GM18873 (cell line): ENCODE data around the gene SLC6A18.
"Not testable (repeated sequence)": the region's sequence is repeated elsewhere in the genome, so short reads cannot be mapped to it uniquely, and the experiment has no call there.

Experiments
- ATAC-seq: cut with Tn5 transposase; IDR thresholded peaks from one replicate; pipeline ENCODE4 v1.9.1; 2021; ENCODE audit warnings: mild to moderate bottlenecking, moderate library complexity, moderate number of reproducible peaks; ENCODE audit not compliant: unreplicated experiment, low FRiP score

Gene SLC6A18

GRCh38 chr5:1270426-1270825 is 45.2 kb downstream of the SLC6A18 start:
- no peak for ATAC-seq

DNA sequence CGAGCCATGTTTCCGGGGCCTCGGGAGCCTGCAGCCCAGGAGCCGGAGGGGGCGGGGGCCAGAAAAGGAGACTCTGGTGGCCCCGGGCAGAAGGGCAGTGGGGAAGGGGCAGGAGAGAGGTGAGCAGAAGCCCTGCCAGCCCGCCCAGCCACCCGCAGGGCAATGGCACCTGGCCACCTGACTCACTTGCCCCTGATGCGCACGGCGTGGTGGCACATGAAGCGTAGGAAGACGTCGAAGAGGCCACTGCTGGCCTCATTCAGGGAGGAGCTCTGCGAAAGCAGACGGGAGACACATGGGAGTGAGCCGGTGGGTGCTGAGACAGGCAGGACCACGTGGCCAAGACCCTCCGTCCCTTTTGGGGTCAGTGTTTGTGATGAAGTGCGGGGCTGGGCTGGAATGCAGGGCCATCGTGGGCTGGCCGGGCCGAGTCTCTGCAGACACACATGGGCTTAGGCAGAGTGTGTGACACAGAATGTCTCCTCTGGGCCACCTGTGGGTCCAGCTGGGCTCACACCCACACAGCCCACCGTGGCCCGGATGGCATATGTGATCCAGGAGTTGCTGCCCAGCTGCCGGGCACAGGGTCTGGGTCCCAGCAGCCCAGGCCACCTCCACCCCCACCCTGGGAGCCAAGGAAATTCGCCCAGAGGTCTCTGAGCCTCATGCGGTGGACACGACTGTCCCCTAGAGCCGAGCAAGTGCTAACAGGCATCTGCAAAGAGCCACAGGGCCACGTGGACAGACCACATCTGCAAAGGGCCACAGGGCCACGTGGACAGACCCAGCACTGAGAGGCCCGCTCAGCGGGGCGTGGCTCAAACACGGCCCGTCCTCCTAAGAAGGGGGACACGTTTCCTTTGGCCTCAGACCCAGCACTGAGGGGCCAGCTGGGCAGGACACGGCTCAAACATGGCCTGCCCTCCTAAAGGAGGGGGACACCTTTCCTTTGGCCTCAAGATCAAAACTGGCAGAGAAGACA is 46.0 kb downstream of the SLC6A18 start:
- ATAC-seq, result no peak

GRCh38 chr5:1272201-1272600 is 47.0 kb downstream of the SLC6A18 start:
- ATAC-seq, result no peak

DNA sequence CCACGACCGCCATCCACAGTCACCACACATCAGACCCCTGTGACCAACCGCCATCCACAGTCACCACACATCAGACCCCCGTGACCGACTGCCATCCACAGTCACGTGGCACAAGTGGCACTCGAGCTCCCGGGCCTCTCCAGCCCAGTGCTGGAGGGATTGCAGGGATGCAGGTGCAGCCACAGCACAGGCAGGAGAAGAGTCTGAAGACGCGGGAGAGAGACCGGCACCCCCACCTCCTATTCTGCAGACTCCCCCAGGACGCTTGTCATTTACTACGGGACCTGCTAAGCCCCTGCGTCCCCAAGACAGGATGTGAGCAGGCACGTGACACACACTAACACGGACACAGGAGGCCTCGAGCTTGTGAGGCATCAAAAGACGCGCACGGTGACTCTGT is 48.6 kb downstream of the SLC6A18 start:
- no peak for ATAC-seq

DNA sequence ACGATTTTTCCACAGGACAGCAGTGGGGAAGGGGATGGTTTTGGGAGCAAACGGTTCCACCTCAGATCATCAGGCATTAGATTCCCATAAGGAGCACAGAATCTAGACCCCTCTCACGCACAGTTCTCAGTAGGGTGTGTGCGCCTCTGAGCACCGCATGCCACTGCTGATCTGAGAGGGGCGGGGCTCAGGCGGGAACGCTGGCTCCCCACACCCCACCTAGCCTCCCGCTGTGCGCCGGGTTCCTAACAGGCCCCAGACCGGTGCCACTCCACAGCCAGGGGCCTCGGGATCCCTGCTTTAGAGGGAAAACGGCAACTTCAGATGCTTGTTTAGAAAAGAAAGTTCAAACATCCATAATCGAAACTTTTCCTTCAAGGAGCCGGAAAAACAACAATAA is 49.3 kb downstream of the SLC6A18 start:
- no peak for ATAC-seq

GRCh38 chr5:1275397-1276391 is 50.5 kb downstream of the SLC6A18 start:
- ATAC-seq, result not testable (repeated sequence)

- ATAC-seq, result no peak
Measured at GRCh38 chr5:1276930-1277329, 51.7 kb downstream of the SLC6A18 start.

- ATAC-seq, result no peak
Measured at GRCh38 chr5:1277331-1277730, 52.1 kb downstream of the SLC6A18 start.

DNA sequence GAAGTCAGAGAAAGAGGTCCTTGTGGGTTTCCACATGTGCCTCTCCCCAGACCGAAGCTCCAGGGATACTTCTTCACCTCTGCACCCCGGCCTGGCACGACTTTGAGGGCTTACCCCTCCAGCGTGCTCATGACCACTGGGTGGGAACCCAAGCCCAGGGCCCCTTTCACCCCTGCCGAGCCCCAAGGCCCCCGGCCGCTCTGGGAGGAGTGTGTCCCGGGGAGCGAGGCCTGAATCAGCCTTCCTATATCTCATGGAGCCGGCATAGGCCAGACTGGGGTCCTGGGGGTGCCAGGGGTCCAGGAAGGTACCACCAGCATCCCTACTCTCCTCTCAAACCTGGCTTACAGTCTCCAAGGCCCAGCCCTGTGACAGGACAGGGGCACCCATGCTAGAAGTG is 52.6 kb downstream of the SLC6A18 start:
- ATAC-seq, result no peak

DNA sequence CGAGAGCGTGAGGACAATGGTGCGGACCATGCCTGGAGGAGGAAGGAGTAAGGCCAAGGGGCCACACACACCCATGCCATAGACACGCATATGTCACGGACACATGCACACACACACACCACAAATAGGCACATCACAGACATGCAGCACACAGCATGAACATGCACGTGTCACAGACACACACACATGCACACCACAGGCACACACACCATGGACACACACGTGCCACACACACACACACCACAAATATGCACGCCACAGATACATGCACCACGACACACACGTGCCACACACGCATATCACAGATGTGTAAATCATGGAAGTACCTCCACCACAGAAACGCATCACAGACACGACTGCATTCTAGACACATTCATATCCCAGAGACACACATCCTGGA is 53.0 kb downstream of the SLC6A18 start:
- ATAC-seq, result no peak

DNA sequence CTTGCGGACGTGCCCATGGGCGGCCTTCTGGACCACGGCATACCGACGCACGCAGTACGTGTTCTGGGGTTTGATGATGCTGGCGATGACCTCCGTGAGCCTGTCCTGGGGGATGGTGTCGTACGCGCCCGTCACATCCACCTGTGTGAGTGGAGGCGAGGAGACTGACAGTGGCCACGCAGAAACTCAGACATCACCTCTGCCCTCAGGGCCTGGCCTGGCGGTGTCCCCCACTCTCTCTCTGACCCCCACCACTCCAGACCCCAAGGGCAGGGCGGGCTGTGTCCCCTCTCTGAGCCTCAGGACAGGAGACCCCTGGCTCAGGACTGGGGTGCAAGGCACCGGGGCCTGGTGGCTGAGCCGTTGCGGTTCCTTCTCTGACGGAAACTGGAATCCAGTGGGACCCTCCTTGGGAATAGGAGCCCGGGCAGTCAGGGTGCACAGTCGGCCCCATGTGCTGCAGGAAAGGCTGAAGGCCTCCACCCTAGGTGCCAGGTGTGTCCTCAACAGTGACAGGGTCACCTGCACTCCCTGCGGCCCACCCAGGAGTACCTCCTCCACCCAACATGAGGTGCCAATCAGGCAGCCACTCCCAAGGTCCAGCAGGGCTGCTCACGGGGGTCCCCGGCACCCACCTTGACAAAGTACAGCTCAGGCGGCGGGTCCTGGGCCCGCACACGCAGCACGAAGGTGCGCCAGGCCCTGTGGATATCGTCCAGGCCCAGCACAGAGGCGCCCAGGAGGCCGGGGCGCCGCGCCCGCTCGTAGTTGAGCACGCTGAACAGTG is 53.7 kb downstream of the SLC6A18 start:
- no peak for ATAC-seq

DNA sequence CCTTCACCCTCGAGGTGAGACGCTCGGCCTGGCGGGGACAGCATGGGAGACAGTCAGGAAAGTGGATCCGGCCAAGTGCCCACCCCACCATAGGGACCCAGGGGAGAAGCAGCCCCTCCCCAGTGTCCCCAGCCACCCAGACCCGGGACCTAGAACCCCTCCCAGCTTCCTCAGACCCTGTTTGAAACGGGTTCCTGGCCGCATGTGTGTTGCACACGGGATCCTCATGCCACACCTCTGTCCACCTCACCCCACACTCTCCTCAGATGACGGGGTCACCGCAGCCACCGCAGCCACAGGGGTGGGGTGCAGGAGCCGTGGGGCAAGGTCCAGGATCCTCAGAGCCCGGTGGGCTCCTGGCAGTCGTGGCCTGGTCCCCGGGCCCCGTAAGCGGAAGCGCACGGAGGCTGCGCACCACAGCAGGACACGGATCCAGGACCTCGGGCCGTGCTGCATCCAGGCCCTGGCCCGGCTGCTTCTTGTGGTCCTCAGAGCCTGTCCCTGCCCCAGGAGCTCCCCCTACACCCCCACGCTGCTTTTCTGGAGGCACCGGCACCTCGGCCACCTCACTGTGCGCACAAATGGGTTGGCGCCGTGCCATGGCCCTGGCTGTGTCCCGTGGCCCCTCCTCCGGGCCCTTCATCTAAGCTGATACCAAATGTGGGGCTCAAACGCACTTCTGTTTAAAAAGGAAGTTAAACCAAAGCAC is 54.4 kb downstream of the SLC6A18 start:
- no peak for ATAC-seq

GRCh38 chr5:1280177-1281037 is 55.2 kb downstream of the SLC6A18 start:
- ATAC-seq, result no peak

DNA sequence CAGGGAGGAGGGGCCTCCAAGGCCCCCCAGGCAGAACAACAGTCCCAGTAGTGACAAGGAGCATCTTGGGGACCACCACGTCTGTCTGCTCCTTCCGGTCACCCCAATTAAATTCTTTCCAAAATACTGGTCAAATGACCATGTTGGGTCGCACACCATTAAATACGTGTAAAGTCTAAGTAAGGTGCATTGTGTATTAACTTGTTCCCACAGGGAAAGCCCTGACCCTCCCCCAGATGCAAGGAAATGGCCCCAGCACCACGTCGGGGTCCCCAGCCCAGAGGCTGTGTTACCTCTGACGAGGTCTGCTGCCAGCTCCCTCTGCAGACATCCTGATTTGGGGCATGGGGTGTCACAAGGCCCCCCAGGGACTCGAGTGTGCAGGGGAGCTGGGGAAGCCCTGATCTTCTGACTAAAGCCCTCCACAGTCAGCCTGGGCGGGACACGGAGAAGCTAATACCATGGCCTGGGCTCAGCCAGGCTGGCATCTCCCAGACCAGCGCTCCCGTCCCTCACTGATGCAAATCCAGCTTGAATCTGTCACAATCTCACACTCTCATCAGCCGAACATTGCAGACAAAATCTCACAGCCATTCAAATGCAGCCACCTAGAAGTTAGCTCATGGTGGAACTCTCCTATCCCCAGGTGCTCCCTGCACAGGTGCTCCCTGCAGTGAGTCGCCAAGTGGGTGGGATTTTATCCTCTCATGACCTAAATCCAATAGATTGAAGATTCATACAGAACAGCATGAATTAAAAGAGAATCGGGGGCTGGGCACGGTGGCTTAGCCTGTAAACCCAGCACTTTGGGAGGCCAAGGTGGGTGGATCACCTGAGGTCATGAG is 56.1 kb downstream of the SLC6A18 start:
- ATAC-seq, result no peak

DNA sequence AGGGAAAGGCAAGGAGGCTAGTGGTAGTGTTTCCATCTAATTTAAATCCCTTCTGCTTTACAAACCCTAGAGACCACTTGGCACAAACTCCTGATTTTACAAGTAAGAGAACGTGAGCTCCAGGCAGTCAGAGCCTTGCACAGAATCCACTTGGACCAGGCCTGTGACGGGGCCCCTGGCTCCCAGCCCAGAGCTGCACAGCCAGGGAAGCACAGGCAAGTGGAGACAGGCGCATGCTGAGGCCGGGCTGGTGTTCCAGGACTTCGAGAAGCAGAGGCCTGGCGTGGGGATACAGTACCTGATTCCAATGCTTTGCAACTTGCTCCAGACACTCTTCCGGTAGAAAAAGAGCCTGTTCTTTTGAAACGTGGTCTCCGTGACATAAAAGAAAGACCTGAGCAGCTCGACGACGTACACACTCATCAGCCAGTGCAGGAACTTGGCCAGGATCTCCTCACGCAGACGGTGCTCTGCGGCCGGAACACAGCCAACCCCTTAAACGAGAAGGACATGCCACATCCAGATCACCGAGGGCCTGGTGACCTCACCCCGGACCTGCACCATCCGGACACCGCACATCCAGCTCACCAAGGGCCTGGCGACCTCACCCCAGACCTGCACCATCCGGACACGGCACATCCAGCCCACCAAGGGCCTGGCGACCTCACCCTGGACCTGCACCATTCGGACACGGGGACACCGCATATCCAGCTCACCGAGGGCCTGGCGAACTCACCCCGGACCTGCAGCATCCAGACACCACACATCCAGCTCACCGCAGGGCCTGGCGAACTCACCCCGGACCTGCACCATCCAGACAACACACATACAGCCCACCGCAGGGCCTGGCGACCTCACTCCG is 57.2 kb downstream of the SLC6A18 start:
- ATAC-seq, result no peak

DNA sequence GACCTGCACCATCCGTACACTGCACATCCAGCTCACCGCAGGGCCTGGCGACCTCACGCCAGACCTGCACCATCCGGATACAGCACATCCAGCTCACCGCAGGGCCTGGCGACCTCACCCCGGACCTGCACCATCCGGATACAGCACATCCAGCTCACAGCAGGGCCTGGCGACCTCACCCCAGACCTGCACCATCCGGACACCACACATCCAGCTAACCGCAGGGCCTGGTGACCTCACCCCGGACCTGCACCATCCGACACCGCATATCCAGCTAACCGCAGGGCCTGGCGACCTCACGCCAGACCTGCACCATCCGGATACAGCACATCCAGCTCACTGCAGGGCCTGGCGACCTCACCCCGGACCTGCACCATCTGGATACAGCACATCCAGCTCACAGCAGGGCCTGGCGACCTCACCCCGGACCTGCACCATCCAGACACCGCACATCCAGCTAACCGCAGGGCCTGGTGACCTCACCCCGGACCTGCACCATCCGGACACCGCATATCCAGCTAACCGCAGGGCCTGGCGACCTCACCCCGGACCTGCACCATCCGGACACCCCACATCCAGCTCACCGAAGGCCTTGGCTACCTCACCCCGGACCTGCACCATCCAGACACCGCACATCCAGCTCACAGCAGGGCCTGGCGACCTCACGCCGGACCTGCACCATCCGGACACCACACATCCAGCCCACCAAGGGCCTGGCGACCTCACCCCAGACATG is 58.0 kb downstream of the SLC6A18 start:
- ATAC-seq, result not testable (repeated sequence)
